ENCODE data around the gene MAT2A.

DNA sequence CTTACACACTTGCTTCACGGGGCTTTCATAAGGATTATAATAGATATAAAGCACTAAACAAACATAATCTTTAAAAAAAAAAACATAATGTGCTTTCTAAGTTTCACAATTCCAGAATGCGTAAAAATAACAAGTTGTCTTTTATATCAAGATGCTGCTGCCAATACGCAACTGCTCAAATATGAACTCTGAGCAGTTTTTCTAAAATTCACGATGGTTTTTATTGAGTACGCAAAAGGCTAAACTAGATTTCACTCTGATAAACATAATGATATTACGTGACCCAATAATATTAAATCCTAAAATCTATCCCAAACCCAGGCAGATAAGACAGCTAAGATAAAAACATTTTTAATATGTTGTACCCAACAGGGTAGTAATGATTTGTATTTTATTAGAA is 24.6 kb upstream of the MAT2A start:
- no peak for TF ChIP-seq CTCF (IDR thresholded peaks at IDR 0.05)
- no peak for TF ChIP-seq POLR2AphosphoS5 (IDR thresholded peaks at IDR 0.05)
- TF ChIP-seq POLR2A (IDR thresholded peaks at IDR 0.05), result no peak
- no peak for TF ChIP-seq EP300 (IDR thresholded peaks at IDR 0.05)

All from suprapubic skin (tissue), 4 donors.